A549 (cell line): ENCODE data around the gene SMIM27.

Experiments
- BHLHE40 ChIP-seq: IDR thresholded peaks from 2 replicates; pipeline ENCODE4 v1.6.1; 2012; ENCODE audit warnings: low read depth, low read length, inconsistent platforms
- CBX2 ChIP-seq: fragments of 200-600 bp; sonication (generic); IDR thresholded peaks from 2 replicates; pipeline ENCODE4 v1.6.1; 2016; ENCODE audit warnings: low read depth, mild to moderate bottlenecking, borderline replicate concordance
- HDAC2 ChIP-seq: fragments of 200-600 bp; sonication (generic); IDR thresholded peaks from 2 replicates; pipeline ENCODE4 v1.6.1; 2016
- JUNB ChIP-seq: fragments of >200 bp; sonication (Bioruptor Twin); formaldehyde crosslinking; IDR thresholded peaks from 2 replicates; pipeline ENCODE4 v1.6.1; 2016
- RAD21 ChIP-seq, 2 experiments: fragments of >200 bp in 1 of 2; sonication (Bioruptor Twin) in 1 of 2; formaldehyde crosslinking in 1 of 2; IDR thresholded peaks in 1 of 2; conservative IDR thresholded peaks in 1 of 2; 2 replicates in 1 of 2; 3 replicates in 1 of 2; pipeline ENCODE4 v1.6.1; 2012 to 2018; ENCODE audit warnings: inconsistent platforms in 1 of 2
- SMC3 ChIP-seq: fragments of >200 bp; sonication (Bioruptor Twin); formaldehyde crosslinking; IDR thresholded peaks from 3 replicates; pipeline ENCODE4 v1.6.1; 2018; ENCODE audit warnings: inconsistent platforms
- TF ChIP-seq, protein P1 (sequence below): fragments of >200 bp; sonication (Bioruptor Twin); formaldehyde crosslinking; IDR thresholded peaks from 3 replicates; pipeline ENCODE4 v1.5.1; 2016
- TF ChIP-seq, protein P2 (sequence below): IDR thresholded peaks from 2 replicates; pipeline ENCODE4 v1.6.1; 2012
- TF ChIP-seq, protein P3 (sequence below): fragments of 250-450 bp; sonication (Bioruptor Pico); IDR thresholded peaks from 2 replicates; pipeline ENCODE4 v1.5.0; 2021; ENCODE audit warnings: mild to moderate bottlenecking, moderate library complexity, borderline replicate concordance

DNA sequence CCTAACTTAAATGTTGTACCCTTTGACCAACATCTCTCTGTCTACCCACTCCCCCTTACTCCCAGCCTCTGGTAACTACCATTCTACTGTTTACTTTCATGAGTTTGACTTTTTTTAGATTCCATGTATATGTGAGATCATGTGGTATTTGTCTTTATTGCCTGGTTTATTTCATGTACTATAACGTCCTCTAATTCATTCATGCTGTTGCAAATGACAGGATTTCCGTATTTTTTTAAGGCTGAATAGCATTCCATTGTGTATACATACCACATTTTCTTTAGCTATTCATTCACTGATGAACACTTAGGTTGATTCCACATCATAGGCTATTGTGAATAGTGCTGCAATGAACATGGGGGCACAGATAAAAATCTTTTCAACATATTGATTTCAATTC is 32.7 kb downstream of the SMIM27 start:
- TF ChIP-seq HDAC2 (no peak), JUNB (no peak), CBX2 (no peak), BHLHE40 (no peak), RAD21 (conservative IDR thresholded peaks at IDR 0.05 in 1 of 2, IDR thresholded peaks at IDR 0.05 in 1 of 2) (no peak), SMC3 (no peak)
- TF ChIP-seq, protein P1, sequence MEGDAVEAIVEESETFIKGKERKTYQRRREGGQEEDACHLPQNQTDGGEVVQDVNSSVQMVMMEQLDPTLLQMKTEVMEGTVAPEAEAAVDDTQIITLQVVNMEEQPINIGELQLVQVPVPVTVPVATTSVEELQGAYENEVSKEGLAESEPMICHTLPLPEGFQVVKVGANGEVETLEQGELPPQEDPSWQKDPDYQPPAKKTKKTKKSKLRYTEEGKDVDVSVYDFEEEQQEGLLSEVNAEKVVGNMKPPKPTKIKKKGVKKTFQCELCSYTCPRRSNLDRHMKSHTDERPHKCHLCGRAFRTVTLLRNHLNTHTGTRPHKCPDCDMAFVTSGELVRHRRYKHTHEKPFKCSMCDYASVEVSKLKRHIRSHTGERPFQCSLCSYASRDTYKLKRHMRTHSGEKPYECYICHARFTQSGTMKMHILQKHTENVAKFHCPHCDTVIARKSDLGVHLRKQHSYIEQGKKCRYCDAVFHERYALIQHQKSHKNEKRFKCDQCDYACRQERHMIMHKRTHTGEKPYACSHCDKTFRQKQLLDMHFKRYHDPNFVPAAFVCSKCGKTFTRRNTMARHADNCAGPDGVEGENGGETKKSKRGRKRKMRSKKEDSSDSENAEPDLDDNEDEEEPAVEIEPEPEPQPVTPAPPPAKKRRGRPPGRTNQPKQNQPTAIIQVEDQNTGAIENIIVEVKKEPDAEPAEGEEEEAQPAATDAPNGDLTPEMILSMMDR, result no peak
- TF ChIP-seq, protein P2, sequence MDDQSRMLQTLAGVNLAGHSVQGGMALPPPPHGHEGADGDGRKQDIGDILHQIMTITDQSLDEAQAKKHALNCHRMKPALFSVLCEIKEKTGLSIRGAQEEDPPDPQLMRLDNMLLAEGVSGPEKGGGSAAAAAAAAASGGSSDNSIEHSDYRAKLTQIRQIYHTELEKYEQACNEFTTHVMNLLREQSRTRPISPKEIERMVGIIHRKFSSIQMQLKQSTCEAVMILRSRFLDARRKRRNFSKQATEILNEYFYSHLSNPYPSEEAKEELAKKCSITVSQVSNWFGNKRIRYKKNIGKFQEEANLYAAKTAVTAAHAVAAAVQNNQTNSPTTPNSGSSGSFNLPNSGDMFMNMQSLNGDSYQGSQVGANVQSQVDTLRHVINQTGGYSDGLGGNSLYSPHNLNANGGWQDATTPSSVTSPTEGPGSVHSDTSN, result no peak
- TF ChIP-seq, protein P3, sequence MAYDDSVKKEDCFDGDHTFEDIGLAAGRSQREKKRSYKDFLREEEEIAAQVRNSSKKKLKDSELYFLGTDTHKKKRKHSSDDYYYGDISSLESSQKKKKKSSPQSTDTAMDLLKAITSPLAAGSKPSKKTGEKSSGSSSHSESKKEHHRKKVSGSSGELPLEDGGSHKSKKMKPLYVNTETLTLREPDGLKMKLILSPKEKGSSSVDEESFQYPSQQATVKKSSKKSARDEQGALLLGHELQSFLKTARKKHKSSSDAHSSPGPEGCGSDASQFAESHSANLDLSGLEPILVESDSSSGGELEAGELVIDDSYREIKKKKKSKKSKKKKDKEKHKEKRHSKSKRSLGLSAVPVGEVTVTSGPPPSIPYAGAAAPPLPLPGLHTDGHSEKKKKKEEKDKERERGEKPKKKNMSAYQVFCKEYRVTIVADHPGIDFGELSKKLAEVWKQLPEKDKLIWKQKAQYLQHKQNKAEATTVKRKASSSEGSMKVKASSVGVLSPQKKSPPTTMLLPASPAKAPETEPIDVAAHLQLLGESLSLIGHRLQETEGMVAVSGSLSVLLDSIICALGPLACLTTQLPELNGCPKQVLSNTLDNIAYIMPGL (CRISPR knock-in tag), result no peak
